Uterus (tissue), 4 donors: ENCODE data around the gene RIPPLY3. TPM values are rescaled to one million over a fixed set of nuclear protein-coding genes. Genes with fewer than 3 reads are reported as not detected.

Experiments
- DNase-seq, 2 donors: peaks; one replicate each; pipeline ENCODE4 v3.0.0-alpha.2; 2019 to 2020
- H3K27ac ChIP-seq, 2 donors: fragments of 200-600 bp; sonication (generic); 1 replicate in 1 of 2; 2 replicates in 1 of 2; pipeline ENCODE4 v1.5.1; 2016 to 2018
- H3K27me3 ChIP-seq, 2 donors: fragments of 200-600 bp; sonication (generic); one replicate each; pipeline ENCODE4 v1.5.1; 2018 to 2019; ENCODE audit warnings: control low read depth in 1 of 2
- H3K36me3 ChIP-seq, 2 donors: fragments of 200-600 bp; sonication (generic); one replicate each; pipeline ENCODE4 v1.5.1; 2019; ENCODE audit warnings: control low read depth in 1 of 2
- H3K4me1 ChIP-seq, 2 donors: fragments of 200-600 bp; sonication (generic); one replicate each; pipeline ENCODE4 v1.5.1; 2018 to 2019; ENCODE audit warnings: control low read depth in 1 of 2
- H3K4me3 ChIP-seq, 2 donors: fragments of 200-600 bp; sonication (generic); 1 replicate in 1 of 2; 2 replicates in 1 of 2; pipeline ENCODE4 v1.5.1; 2018 to 2019; ENCODE audit warnings: mild to moderate bottlenecking in 1 of 2
- H3K9me3 ChIP-seq, 2 donors: fragments of 200-600 bp; sonication (generic); one replicate each; pipeline ENCODE4 v1.5.1; 2019; ENCODE audit warnings: control low read depth in 1 of 2
- POLR2A ChIP-seq, 2 donors: fragments of 450-650 bp; IDR thresholded peaks; one replicate each; pipeline ENCODE4 v1.6.1; 2016; ENCODE audit warnings: antibody characterized with exemption in 2 of 2, mild to moderate bottlenecking in 1 of 2, moderate library complexity in 1 of 2
- intact Hi-C: fragments of 100-400 bp; cut with DNase I; formaldehyde crosslinking; loops from one replicate; pipeline ENCODE4 v1.15.1; 2023; ENCODE audit warnings: low total_unique reads
- small RNA-seq: library from RNA; depleted of rRNA; stranded (forward); fragments of <200 nt; gene quantifications from one replicate; pipeline ENCODE3, GENCODE V24; 2016
- total RNA-seq, 4 donors: library from RNA; depleted of rRNA in 3 of 4; stranded (reverse); fragments of >200 nt in 3 of 4; gene quantifications; one replicate each; pipeline versions ENCODE4 v1.1.0 to v1.2.4, GENCODE V29; 2014 to 2023
- TF ChIP-seq, protein P1 (sequence below), 4 experiments: fragments of 200-600 bp in 2 of 4; fragments of 450-650 bp in 2 of 4; sonication (generic) in 2 of 4; IDR thresholded peaks; one replicate each; pipeline ENCODE4 v1.5.1; 2016 to 2019; ENCODE audit warnings: antibody characterized with exemption in 4 of 4, mild to moderate bottlenecking in 2 of 4, moderate library complexity in 1 of 4
- donor health status: DM: yes; HTN: yes; CAD: no.

RIPPLY3 gene
- total RNA-seq, 4 donors from 2014 or later, result 0.62 TPM; not detected in 3

GRCh38 chr21:37063433-37063832 lies 56.9 kb downstream of the RIPPLY3 start:
- intact Hi-C loops, result no loop called here
- DNase-seq, result no peak
- no peak overlapping the region for H3K4me3 ChIP-seq
- no peaks in the 10 kb centered on the region for H3K27me3 ChIP-seq
- H3K36me3 ChIP-seq, result no peaks in the 10 kb centered on the region
- TF ChIP-seq, protein P1, sequence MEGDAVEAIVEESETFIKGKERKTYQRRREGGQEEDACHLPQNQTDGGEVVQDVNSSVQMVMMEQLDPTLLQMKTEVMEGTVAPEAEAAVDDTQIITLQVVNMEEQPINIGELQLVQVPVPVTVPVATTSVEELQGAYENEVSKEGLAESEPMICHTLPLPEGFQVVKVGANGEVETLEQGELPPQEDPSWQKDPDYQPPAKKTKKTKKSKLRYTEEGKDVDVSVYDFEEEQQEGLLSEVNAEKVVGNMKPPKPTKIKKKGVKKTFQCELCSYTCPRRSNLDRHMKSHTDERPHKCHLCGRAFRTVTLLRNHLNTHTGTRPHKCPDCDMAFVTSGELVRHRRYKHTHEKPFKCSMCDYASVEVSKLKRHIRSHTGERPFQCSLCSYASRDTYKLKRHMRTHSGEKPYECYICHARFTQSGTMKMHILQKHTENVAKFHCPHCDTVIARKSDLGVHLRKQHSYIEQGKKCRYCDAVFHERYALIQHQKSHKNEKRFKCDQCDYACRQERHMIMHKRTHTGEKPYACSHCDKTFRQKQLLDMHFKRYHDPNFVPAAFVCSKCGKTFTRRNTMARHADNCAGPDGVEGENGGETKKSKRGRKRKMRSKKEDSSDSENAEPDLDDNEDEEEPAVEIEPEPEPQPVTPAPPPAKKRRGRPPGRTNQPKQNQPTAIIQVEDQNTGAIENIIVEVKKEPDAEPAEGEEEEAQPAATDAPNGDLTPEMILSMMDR (IDR thresholded peaks at IDR 0.05), result no peak
- no peaks in the 10 kb centered on the region for H3K4me1 ChIP-seq
- no peak overlapping the region for H3K27ac ChIP-seq
- no peaks in the 10 kb centered on the region for H3K9me3 ChIP-seq

DNA sequence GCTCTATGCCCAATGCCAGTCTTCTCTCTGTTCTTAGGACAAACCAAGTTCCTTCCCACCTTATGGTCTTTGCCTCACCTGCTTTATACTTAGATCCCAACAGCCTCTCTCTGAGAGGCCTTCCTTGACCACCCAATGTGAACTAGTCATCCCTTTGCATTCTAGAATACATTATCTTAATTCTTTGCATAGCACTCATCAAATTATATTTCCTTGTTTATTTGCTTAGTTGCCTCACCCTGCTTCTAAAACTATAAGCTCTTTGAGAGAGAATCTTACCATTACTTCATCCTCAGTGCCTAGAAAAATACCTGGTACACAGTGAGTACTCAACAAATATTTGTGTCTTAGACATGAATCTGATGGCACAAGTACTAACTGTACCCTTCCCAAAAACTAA lies 58.3 kb downstream of the RIPPLY3 start:
- H3K27ac ChIP-seq, result no peak overlapping the region
- no peak for TF ChIP-seq POLR2A (IDR thresholded peaks at IDR 0.05)
- TF ChIP-seq, protein P1 (IDR thresholded peaks at IDR 0.05), result no peak
- no peaks in the 10 kb centered on the region for H3K27me3 ChIP-seq
- H3K9me3 ChIP-seq, result no peaks in the 10 kb centered on the region
- intact Hi-C loops, result no loop called here
- DNase-seq, result no peak
- no peaks in the 10 kb centered on the region for H3K4me1 ChIP-seq
- H3K4me3 ChIP-seq, result no peak overlapping the region
- H3K36me3 ChIP-seq, result no peaks in the 10 kb centered on the region

DNA sequence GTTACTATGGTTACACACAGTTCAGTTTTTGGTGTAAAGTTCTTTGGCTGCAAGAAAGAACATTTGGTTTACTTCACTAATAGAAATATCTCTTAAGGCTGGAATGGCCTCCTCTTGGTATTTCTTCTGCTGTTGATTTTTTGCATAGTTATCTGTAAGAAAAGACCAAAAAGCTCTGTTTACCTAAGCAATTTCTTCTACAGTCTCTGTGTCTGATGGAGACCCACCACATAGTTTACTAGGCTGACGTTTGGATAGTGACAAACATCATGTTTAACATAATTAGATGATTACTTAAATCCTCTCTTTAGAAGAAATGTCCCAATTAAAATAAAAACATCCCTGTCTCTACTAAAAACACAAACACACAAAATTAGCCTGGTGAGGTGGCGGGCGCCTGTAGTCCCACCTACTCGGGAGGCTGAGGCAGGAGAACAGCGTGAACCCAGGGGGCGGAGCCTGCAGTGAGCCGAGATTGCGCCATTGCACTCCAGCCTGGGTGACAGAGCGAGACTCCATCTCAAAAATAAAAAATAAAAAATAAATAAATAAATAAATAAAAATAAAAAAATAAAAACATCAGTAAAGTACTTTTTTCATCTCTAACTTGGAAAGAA lies 59.2 kb downstream of the RIPPLY3 start:
- intact Hi-C loops, result no loop called here
- Histone ChIP-seq H3K36me3 (no peaks in the 10 kb centered on the region), H3K27me3 (no peaks in the 10 kb centered on the region), H3K4me3 (no peak overlapping the region), H3K4me1 (no peaks in the 10 kb centered on the region), H3K9me3 (no peaks in the 10 kb centered on the region), H3K27ac (no peak overlapping the region)
- no peak for DNase-seq
- TF ChIP-seq, protein P1 (IDR thresholded peaks at IDR 0.05), result no peak
- TF ChIP-seq POLR2A (IDR thresholded peaks at IDR 0.05), result no peak

Small RNAs within 50 kb of the gene (small RNA-seq; reads per million reads assigned to genes)
- gene RF00019 (not detected), gene RNU6-696P (not detected)

Other genes starting within 250 kb of the RIPPLY3 start
- 10 to 100 TPM in 2 of 4 donors, 1 to 10 TPM in 2; 3.8 to 31.4 (median 15.4) TPM for gene HLCS, start 40.0 kb upstream of the RIPPLY3 start, total RNA-seq
- 10 to 100 TPM in 2 of 4 donors, 1 to 10 TPM in 2; 1.8 to 20.1 (median 9.3) TPM for gene PIGP, start 66.4 kb downstream of the RIPPLY3 start, total RNA-seq
- gene TTC3, start 66.6 kb downstream of the RIPPLY3 start, total RNA-seq, result 100 to 1,000 TPM; 104 to 522 (median 193) TPM